ENCODE measurements around the gene FBXO42. TPM values are rescaled to one million over a fixed set of nuclear protein-coding genes. Genes with fewer than 3 reads are reported as not detected.
A peak's percentile ranks its signal among the peaks of the same experiment; 100 is the strongest.

The FBXO42 gene
- total RNA-seq, 4 donors from 2014 or later, result 40.1 to 68.3 (median 58.1) TPM

- TF ChIP-seq CTCF (IDR thresholded peaks at IDR 0.05), result no peak
- H3K4me3 ChIP-seq (ENCODE audit: low read depth, poor library complexity, severe bottlenecking), result no peak overlapping the region
- intact Hi-C loops (cut with DNase I; ENCODE audit: low total_unique reads), result no loop called here
- 62 to 66% methylated on average over 15 of the region's 15 CpGs for WGBS, 2 donors
- DNase-seq (ENCODE audit: low spot score in 2 of 2), result no peak
Observed at GRCh38 chr1:16375521-16376340, 23.5 kb upstream of the FBXO42 start.

- intact Hi-C loops (cut with DNase I; ENCODE audit: low total_unique reads), result no loop called here
- DNase-seq (ENCODE audit: low spot score in 2 of 2), result no peak
- H3K4me3 ChIP-seq (ENCODE audit: low read depth, poor library complexity, severe bottlenecking), result no peak overlapping the region
- TF ChIP-seq POLR2A (IDR thresholded peaks at IDR 0.05), result no peak
- 72 to 81% methylated on average over 3 of the region's 3 CpGs for WGBS, 2 donors
Observed at GRCh38 chr1:16374266-16374665, 22.0 kb upstream of the FBXO42 start.

- no peak overlapping the region for H3K4me3 ChIP-seq (ENCODE audit: low read depth, poor library complexity, severe bottlenecking)
- TF ChIP-seq CTCF (IDR thresholded peaks at IDR 0.05), result no peak
- TF ChIP-seq POLR2A (IDR thresholded peaks at IDR 0.05), result no peak
- no peak for DNase-seq (ENCODE audit: low spot score in 2 of 2)
- WGBS, 2 donors, result 84 to 86% methylated on average over 3 of the region's 3 CpGs
- intact Hi-C loops (cut with DNase I; ENCODE audit: low total_unique reads), result no loop called here
Observed at GRCh38 chr1:16372535-16373285, 20.4 kb upstream of the FBXO42 start.

- no peak overlapping the region for H3K4me3 ChIP-seq (ENCODE audit: low read depth, poor library complexity, severe bottlenecking)
- intact Hi-C loops (cut with DNase I; ENCODE audit: low total_unique reads), result no loop called here
- 76 to 88% methylated on average over 5 of the region's 5 CpGs for WGBS, 2 donors
- no peak for DNase-seq (ENCODE audit: low spot score in 2 of 2)
- no peak for TF ChIP-seq POLR2A (IDR thresholded peaks at IDR 0.05)
Observed at GRCh38 chr1:16371725-16372124, 19.4 kb upstream of the FBXO42 start.

- TF ChIP-seq POLR2A (IDR thresholded peaks at IDR 0.05), result no peak
- no peak for TF ChIP-seq CTCF (IDR thresholded peaks at IDR 0.05)
- whole genome bisulfite sequencing, 2 donors, result 82 to 84% methylated on average over 4 of the region's 4 CpGs
- intact Hi-C loops (cut with DNase I; ENCODE audit: low total_unique reads), result no loop called here
- DNase-seq (ENCODE audit: low spot score in 2 of 2), result no peak
- H3K4me3 ChIP-seq (ENCODE audit: low read depth, poor library complexity, severe bottlenecking), result no peak overlapping the region
Observed at GRCh38 chr1:16369821-16370220, 17.5 kb upstream of the FBXO42 start.

- no peak for TF ChIP-seq POLR2A (IDR thresholded peaks at IDR 0.05)
- TF ChIP-seq CTCF (IDR thresholded peaks at IDR 0.05), result no peak
- peak overlapping the region; percentile 70 for H3K4me3 ChIP-seq (ENCODE audit: low read depth, poor library complexity, severe bottlenecking)
- DNase-seq (ENCODE audit: low spot score in 2 of 2), result no peak
- WGBS, 2 donors, result 1% methylated on average over 24 of the region's 24 CpGs
- intact Hi-C loops (cut with DNase I; ENCODE audit: low total_unique reads), result no loop called here
Observed at GRCh38 chr1:16367968-16368890, 15.9 kb upstream of the FBXO42 start.
